ENCODE measurements around the gene TSHZ2. TPM values are rescaled to one million over a fixed set of nuclear protein-coding genes. Genes with fewer than 3 reads are reported as not detected.

Gene TSHZ2
- total and polyA plus RNA-seq, 9 of the 15 experiments (the other 6 are each of a cell fraction or from before 2014, with no cell fraction given): 0.03 to 0.20 (median 0.05) TPM; not detected in 4

DNA sequence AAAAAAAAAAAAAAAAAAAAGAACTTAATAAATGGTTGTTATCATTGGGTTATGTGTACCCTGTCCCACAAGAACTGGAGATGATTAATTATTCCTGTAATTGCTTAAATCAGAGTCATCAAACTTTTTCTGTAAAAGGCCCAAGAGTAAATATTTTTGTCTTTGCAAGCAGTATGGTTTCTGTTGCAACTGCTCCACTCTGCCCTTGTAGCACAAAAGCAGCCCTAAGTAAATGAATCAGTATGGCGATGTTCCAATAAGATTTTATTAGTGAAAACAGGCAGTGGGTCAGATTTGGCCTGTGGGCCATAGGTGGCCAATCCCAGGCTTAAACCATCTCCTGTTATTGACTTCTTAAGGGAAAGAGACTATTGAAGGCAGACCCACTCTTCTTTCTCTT lies 252.7 kb downstream of the TSHZ2 start:
- TF ChIP-seq, protein P1, sequence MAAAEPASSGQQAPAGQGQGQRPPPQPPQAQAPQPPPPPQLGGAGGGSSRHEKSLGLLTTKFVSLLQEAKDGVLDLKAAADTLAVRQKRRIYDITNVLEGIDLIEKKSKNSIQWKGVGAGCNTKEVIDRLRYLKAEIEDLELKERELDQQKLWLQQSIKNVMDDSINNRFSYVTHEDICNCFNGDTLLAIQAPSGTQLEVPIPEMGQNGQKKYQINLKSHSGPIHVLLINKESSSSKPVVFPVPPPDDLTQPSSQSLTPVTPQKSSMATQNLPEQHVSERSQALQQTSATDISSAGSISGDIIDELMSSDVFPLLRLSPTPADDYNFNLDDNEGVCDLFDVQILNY (CRISPR knock-in tag; IDR thresholded peaks at IDR 0.05): no peak
- TF ChIP-seq YBX1 (IDR thresholded peaks at IDR 0.05) (no peak), ZNF830 (CRISPR knock-in tag; IDR thresholded peaks at IDR 0.05) (no peak), TAL1 (IDR thresholded peaks at IDR 0.05) (no peak), ZNF589 (CRISPR knock-in tag; IDR thresholded peaks at IDR 0.05; ENCODE audit: low read depth) (no peak), ZNF384 (IDR thresholded peaks at IDR 0.05; ENCODE audit: low read depth, low read length) (no peak), ZEB2 (IDR thresholded peaks at IDR 0.05) (no peak), ZNF764 (CRISPR knock-in tag; IDR thresholded peaks at IDR 0.05; ENCODE audit: low read depth) (no peak), ZNF561 (CRISPR knock-in tag; conservative IDR thresholded peaks at IDR 0.05) (no peak), C11orf30 (IDR thresholded peaks at IDR 0.05; ENCODE audit: low read depth) (no peak), NFRKB (IDR thresholded peaks at IDR 0.05; ENCODE audit: low read depth) (no peak), MBD2 (IDR thresholded peaks at IDR 0.05; ENCODE audit: borderline replicate concordance, low read depth) (no peak)
- TF ChIP-seq, protein P2, sequence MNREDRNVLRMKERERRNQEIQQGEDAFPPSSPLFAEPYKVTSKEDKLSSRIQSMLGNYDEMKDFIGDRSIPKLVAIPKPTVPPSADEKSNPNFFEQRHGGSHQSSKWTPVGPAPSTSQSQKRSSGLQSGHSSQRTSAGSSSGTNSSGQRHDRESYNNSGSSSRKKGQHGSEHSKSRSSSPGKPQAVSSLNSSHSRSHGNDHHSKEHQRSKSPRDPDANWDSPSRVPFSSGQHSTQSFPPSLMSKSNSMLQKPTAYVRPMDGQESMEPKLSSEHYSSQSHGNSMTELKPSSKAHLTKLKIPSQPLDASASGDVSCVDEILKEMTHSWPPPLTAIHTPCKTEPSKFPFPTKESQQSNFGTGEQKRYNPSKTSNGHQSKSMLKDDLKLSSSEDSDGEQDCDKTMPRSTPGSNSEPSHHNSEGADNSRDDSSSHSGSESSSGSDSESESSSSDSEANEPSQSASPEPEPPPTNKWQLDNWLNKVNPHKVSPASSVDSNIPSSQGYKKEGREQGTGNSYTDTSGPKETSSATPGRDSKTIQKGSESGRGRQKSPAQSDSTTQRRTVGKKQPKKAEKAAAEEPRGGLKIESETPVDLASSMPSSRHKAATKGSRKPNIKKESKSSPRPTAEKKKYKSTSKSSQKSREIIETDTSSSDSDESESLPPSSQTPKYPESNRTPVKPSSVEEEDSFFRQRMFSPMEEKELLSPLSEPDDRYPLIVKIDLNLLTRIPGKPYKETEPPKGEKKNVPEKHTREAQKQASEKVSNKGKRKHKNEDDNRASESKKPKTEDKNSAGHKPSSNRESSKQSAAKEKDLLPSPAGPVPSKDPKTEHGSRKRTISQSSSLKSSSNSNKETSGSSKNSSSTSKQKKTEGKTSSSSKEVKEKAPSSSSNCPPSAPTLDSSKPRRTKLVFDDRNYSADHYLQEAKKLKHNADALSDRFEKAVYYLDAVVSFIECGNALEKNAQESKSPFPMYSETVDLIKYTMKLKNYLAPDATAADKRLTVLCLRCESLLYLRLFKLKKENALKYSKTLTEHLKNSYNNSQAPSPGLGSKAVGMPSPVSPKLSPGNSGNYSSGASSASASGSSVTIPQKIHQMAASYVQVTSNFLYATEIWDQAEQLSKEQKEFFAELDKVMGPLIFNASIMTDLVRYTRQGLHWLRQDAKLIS (CRISPR knock-in tag; IDR thresholded peaks at IDR 0.05): no peak
- DNase-seq (ENCODE audit: extremely low read depth in 1 of 4, low spot score in 3 of 4) (no peak), ATAC-seq (no peak), FAIRE-seq (no peak)
- intact Hi-C loops (cut with micrococcal nuclease): no loop called here
- Histone ChIP-seq H4K20me1 (replicated peaks; ENCODE audit: control insufficient read depth, insufficient read depth, low read length) (no peaks in the 10 kb centered on the region), H3K4me3 (no peak overlapping the region), H3K27ac (ENCODE audit: extremely low read depth, low read depth, low read length) (no peak overlapping the region), H3K9ac (ENCODE audit: insufficient read depth in 1 of 2, low read depth in 2 of 2, low read length in 2 of 2) (no peak overlapping the region), H3K4me1 (replicated peaks in 1 of 2; ENCODE audit: control insufficient read depth in 2 of 2, insufficient read depth in 2 of 2, low read length in 2 of 2) (no peaks in the 10 kb centered on the region), H3K79me2 (ENCODE audit: control insufficient read depth, insufficient read depth, low read length) (no peaks in the 10 kb centered on the region), H3K36me3 (ENCODE audit: control insufficient read depth, insufficient read depth, low read length) (no peaks in the 10 kb centered on the region), H2AFZ (ENCODE audit: low read depth, low read length) (no peak overlapping the region), H3K27me3 (ENCODE audit: control insufficient read depth in 2 of 2, insufficient read depth in 2 of 2, low read length in 2 of 2) (peaks cover 4 to 8% of the 10 kb centered on the region in 2 experiments; a peak in 2 of 5 replicates), H3K4me2 (ENCODE audit: insufficient read depth, low read length) (no peak overlapping the region), H3K9me3 (replicated peaks; ENCODE audit: control insufficient read depth, insufficient read depth, low read depth, low read length) (no peaks in the 10 kb centered on the region), H3K9me1 (ENCODE audit: control insufficient read depth, insufficient read depth, low read length) (no peaks in the 10 kb centered on the region)
- ChIA-PET CTCF (ENCODE audit: low intra/inter-chr PET ratio) (no interaction called here), POLR2A (interaction anchor here (1.0 kb wide), 1 partner anchor 13 kb away, joined by 4 read pairs; no protein-coding TSS in a partner anchor)
- BruUV-seq (replicated peaks): no TSS peak
- in situ Hi-C loops (cut with MboI): no loop called here
- WGBS (ENCODE audit: insufficient coverage, low coverage, missing lambda C conversion rate): 0% methylated on average over 1 of the region's 1 CpG
